SK-N-MC (cell line): ENCODE data around the gene NOBOX.

Experiments
- EZH2 ChIP-seq: fragments of 200-600 bp; sonication (generic); IDR thresholded peaks from one replicate; pipeline ENCODE4 v1.6.1; 2017; ENCODE audit warnings: antibody characterized with exemption
- POLR2AphosphoS5 ChIP-seq: IDR thresholded peaks from 2 replicates; pipeline ENCODE4 v1.6.1; 2012; ENCODE audit warnings: mild to moderate bottlenecking, low read depth, low read length, borderline replicate concordance

DNA sequence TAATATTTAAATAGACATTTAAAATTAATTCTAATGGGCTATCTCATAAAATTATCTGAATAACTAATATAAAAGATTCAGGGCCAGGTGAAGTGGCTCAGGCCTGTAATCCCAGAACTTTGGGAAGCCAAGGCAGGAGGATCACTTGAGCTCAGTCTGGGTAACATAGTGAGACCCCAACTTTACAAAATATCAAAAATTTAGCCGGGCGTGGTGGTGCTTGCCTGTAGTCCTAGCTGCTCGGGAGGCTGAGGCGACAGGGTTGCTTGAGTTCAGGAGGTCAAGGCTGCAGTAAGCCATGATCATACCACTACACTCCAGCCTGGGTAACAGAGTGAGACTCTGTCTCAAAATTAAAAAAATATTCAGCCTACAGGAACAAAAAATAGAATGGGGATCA lies 12.5 kb downstream of the NOBOX start:
- no peak for TF ChIP-seq EZH2
- no peak for TF ChIP-seq POLR2AphosphoS5
